AG20443 (cell line): ENCODE results near the gene ELOVL6.
"Not testable (repeated sequence)": the region's sequence is repeated elsewhere in the genome, so short reads cannot be mapped to it uniquely, and the experiment has no call there.

Experiments used
- DNase-seq: peaks from one replicate; pipeline ENCODE4 v3.0.0; 2012; ENCODE audit warnings: low spot score, mixed read lengths

ELOVL6 gene

GRCh38 chr4:110124711-110125110, 73.7 kb downstream of the ELOVL6 start:
- DNase-seq = no peak

- DNase-seq = no peak
These were observed 76.2 kb downstream of the ELOVL6 start for GRCh38 chr4:110122201-110122600.

GRCh38 chr4:110120506-110120905, 77.9 kb downstream of the ELOVL6 start:
- no peak for DNase-seq

GRCh38 chr4:110119880-110120279, 78.5 kb downstream of the ELOVL6 start:
- DNase-seq = peak; percentile 53

GRCh38 chr4:110119337-110119736, 79.1 kb downstream of the ELOVL6 start:
- no peak for DNase-seq

GRCh38 chr4:110112056-110112455, 86.4 kb downstream of the ELOVL6 start:
- no peak for DNase-seq

GRCh38 chr4:110109455-110109854, 89.0 kb downstream of the ELOVL6 start:
- no peak for DNase-seq

- DNase-seq = no peak
These were observed 89.5 kb downstream of the ELOVL6 start for GRCh38 chr4:110108960-110109359.

- no peak for DNase-seq
These were observed 90.0 kb downstream of the ELOVL6 start for GRCh38 chr4:110108422-110108821.

- DNase-seq = peak; percentile 16
These were observed 90.5 kb downstream of the ELOVL6 start for GRCh38 chr4:110107866-110108265.

- DNase-seq = no peak
These were observed 91.5 kb downstream of the ELOVL6 start for GRCh38 chr4:110106931-110107296.

GRCh38 chr4:110104661-110105060, 93.8 kb downstream of the ELOVL6 start:
- no peak for DNase-seq

- DNase-seq = no peak
These were observed 98.8 kb downstream of the ELOVL6 start for GRCh38 chr4:110099638-110100037.

- DNase-seq = no peak
These were observed 102.0 kb downstream of the ELOVL6 start for GRCh38 chr4:110096405-110096804.

- no peak for DNase-seq
These were observed 105.8 kb downstream of the ELOVL6 start for GRCh38 chr4:110092646-110093045.

GRCh38 chr4:110091434-110092140, 106.8 kb downstream of the ELOVL6 start:
- DNase-seq = peak; percentile 40

- no peak for DNase-seq
These were observed 109.7 kb downstream of the ELOVL6 start for GRCh38 chr4:110088670-110089069.

- peak; percentile 36 for DNase-seq
These were observed 111.2 kb downstream of the ELOVL6 start for GRCh38 chr4:110087070-110087708.

- no peak for DNase-seq
These were observed 113.3 kb downstream of the ELOVL6 start for GRCh38 chr4:110085131-110085530.

- no peak for DNase-seq
These were observed 114.3 kb downstream of the ELOVL6 start for GRCh38 chr4:110084154-110084553.

- DNase-seq = not testable (repeated sequence)
These were observed 120.3 kb downstream of the ELOVL6 start for GRCh38 chr4:110078148-110078547.

- DNase-seq = not testable (repeated sequence)
These were observed 121.6 kb downstream of the ELOVL6 start for GRCh38 chr4:110076828-110077227.

- no peak for DNase-seq
These were observed 122.5 kb downstream of the ELOVL6 start for GRCh38 chr4:110075891-110076290.
